Smooth muscle cell (in vitro differentiated cells): Measurements from ENCODE around the gene PODXL2. TPM values are rescaled to one million over a fixed set of nuclear protein-coding genes. Genes with fewer than 3 reads are reported as not detected.
A peak's percentile ranks its signal among the peaks of the same experiment; 100 is the strongest.

Experiments
- DNase-seq: peaks from one replicate; lab custom pipeline; 2025; ENCODE audit not compliant: unreplicated experiment; lab: John Stamatoyannopoulos, UW
- H2AFZ ChIP-seq: fragments of 200-600 bp; sonication (generic); 2 replicates; pipeline ENCODE4 v1.6.0; 2016; ENCODE audit warnings: antibody characterized with exemption, low read depth, mild to moderate bottlenecking
- H3F3A ChIP-seq: fragments of 200-600 bp; sonication (generic); 2 replicates; pipeline ENCODE4 v1.6.0; 2017; ENCODE audit warnings: antibody characterized with exemption, low read depth
- H3K27ac ChIP-seq: fragments of 200-600 bp; sonication (generic); 2 replicates; pipeline ENCODE4 v1.5.1; 2016; ENCODE audit warnings: low read depth, mild to moderate bottlenecking
- H3K27me3 ChIP-seq: fragments of 200-600 bp; sonication (generic); 2 replicates; pipeline ENCODE4 v1.6.1; 2016; ENCODE audit warnings: low read depth, mild to moderate bottlenecking
- H3K36me3 ChIP-seq: fragments of 200-600 bp; sonication (generic); 2 replicates; pipeline ENCODE4 v1.5.1; 2016; ENCODE audit warnings: low read depth
- H3K4me1 ChIP-seq: fragments of 200-600 bp; sonication (generic); 2 replicates; pipeline ENCODE4 v1.5.1; 2016; ENCODE audit warnings: low read depth
- H3K4me2 ChIP-seq: fragments of 200-600 bp; sonication (generic); 2 replicates; pipeline ENCODE4 v1.6.0; 2016; ENCODE audit warnings: mild to moderate bottlenecking
- H3K4me3 ChIP-seq: fragments of 200-600 bp; sonication (generic); 2 replicates; pipeline ENCODE4 v1.5.1; 2016; ENCODE audit warnings: mild to moderate bottlenecking
- H3K79me2 ChIP-seq: fragments of 200-600 bp; sonication (generic); 2 replicates; pipeline ENCODE4 v1.6.0; 2016; ENCODE audit warnings: low read depth, mild to moderate bottlenecking
- H3K9ac ChIP-seq: fragments of 200-600 bp; sonication (generic); 2 replicates; pipeline ENCODE4 v1.6.0; 2016; ENCODE audit warnings: low read depth
- H3K9me3 ChIP-seq: fragments of 200-600 bp; sonication (generic); replicated peaks from 2 replicates; pipeline ENCODE4 v1.5.1; 2016; ENCODE audit warnings: low read depth
- H4K20me1 ChIP-seq: fragments of 200-600 bp; sonication (generic); 2 replicates; pipeline ENCODE4 v1.6.0; 2016; ENCODE audit warnings: low read depth
- CTCF ChIP-seq: fragments of 200-600 bp; sonication (generic); IDR thresholded peaks from 2 replicates; pipeline ENCODE4 v1.5.1; 2017; ENCODE audit warnings: borderline replicate concordance, mild to moderate bottlenecking, antibody characterized with exemption; ENCODE audit not compliant: insufficient read depth, poor library complexity, severe bottlenecking
- WGBS: methylation state at CpG from one replicate; pipeline ENCODE4 v1.1.7; 2016; ENCODE audit warnings: low lambda C conversion rate; 5-methylcytosine and 5-hydroxymethylcytosine counted together
- polyA plus RNA-seq: library from polyadenylated mRNA; unstranded; fragments of >200 nt; fragmentation: Nextera tagmentation; extraction: Ambion mirVana; gene quantifications from 2 replicates; pipeline ENCODE4 v1.2.1, GENCODE V29; 2016
- total RNA-seq: library from RNA; depleted of rRNA; stranded (reverse); fragments of >200 nt; gene quantifications from 2 replicates; pipeline ENCODE4 v1.2.3, GENCODE V29; 2014

Gene PODXL2
- total and polyA plus RNA-seq, 2 experiments from 2014 or later, result 4.1 to 9.7 TPM

DNA sequence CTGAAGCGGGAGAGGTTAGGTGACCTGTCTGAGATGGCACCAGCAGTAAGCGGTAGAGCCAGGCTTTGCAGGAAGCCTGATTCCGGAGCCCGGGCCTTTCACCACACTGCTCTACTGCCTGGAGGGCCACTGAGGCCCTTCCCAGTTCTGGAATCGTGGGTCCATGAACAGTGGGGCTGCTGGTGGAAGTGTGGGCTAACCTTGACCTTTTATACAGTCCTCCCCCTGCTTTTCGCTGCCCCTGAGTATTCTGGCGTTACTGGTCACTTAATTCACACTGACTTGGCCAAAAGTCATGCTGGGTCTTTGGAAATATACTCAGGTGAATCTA, 41.2 kb downstream of the PODXL2 start:
- no peak overlapping the region for H3K4me3 ChIP-seq
- H4K20me1 ChIP-seq, result no peaks in the 10 kb centered on the region
- no peak overlapping the region for H3K27ac ChIP-seq
- H3F3A ChIP-seq, result no peaks in the 10 kb centered on the region
- no peak overlapping the region for H3K4me2 ChIP-seq
- no peak overlapping the region for H3K9ac ChIP-seq
- no peaks in the 10 kb centered on the region for H3K36me3 ChIP-seq
- no peak for TF ChIP-seq CTCF
- no peaks in the 10 kb centered on the region for H3K9me3 ChIP-seq
- no peaks in the 10 kb centered on the region for H3K27me3 ChIP-seq
- no peaks in the 10 kb centered on the region for H3K79me2 ChIP-seq
- WGBS, result 97% methylated on average over 7 of the region's 7 CpGs
- H2AFZ ChIP-seq, result no peak overlapping the region
- H3K4me1 ChIP-seq, result no peaks in the 10 kb centered on the region
- no peak for DNase-seq

DNA sequence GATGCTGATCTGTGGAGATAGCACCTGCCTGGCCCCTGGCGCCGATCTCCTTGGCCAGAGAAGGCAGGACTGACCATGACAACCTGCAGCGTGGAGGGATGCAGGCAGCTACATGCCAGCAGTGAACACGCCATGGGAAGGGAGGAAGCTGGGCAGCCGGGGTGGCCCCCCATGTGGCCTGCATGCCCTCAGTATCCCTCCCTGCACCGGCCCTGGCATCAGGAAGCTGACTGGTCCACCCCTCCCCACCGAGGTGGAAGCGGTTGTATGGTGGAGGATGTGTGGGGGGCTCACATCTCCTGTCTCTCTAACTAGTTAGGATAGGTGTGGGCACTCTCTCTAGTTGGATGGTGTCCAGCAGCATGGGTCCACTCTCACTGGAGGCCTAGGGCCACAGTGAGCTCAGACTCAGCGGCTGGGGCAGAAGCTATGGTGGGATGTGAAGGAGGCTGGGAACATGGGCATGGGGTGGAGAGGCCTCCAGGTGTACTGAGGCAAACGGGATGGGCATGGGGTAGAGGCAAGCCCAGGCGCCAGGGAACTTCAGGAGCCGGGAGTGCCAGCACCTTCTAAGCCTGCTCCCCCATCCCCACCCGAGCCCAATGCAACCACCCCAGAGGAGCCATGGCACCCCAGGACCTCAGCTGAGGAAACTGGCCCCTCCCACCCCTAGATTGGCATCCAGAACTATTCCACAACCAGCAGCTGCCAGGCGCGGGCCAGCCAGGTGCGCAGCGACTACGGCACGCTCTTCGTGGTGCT, 42.0 kb downstream of the PODXL2 start:
- H3K9ac ChIP-seq, result no peak overlapping the region
- no peak for DNase-seq

DNA sequence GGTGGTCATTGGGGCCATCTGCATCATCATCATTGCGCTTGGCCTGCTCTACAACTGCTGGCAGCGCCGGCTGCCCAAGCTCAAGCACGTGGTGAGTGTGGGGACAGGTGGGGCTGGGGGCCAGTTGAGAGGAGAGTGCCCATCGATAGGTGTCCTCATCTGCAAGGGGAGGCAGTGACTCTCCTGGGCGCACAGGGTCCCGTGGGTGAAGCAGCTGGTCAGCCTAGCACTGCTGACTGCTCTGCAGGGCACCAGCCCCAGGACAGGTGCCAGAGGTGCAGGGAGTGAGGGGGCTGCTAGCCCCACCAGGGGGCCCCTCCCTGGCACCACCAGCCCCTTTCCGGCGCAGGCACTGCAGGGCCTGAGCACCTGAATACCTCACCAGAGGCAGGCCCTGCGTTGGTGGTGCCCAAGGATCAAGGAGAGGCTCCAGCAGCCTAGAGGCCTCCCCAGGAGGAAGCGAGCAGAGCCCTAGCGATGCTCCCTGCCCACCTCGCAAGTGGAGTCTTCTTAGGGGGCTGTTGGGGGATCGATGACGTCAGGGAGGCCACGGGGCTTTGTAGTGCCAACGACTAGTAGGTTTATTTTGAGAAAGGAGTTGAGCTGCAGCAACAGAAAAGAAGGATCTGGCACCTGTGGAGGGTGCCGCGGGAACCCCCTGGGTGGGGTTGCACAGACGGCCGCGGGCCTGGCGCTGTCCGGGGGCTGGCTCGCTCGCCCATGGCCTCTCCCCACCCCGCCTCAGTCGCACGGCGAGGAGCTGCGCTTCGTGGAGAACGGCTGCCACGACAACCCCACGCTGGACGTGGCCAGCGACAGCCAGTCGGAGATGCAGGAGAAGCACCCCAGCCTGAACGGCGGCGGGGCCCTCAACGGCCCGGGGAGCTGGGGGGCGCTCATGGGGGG, 42.8 kb downstream of the PODXL2 start:
- no peak for TF ChIP-seq CTCF
- Histone ChIP-seq H3K9ac (peak overlapping the region; percentile 90), H3K4me1 (no peaks in the 10 kb centered on the region), H3K27me3 (no peaks in the 10 kb centered on the region), H3K79me2 (no peaks in the 10 kb centered on the region), H2AFZ (peak overlapping the region; percentile 67), H3F3A (no peaks in the 10 kb centered on the region), H3K36me3 (no peaks in the 10 kb centered on the region), H3K27ac (peak overlapping the region; percentile 32), H3K4me3 (peak overlapping the region; percentile 87), H3K4me2 (peak overlapping the region; percentile 98), H4K20me1 (no peaks in the 10 kb centered on the region), H3K9me3 (no peaks in the 10 kb centered on the region)
- DNase-seq, result no peak
- WGBS, result 37% methylated on average over 40 of the region's 44 CpGs

More for the DNA sequence above, 42.0 kb downstream of the PODXL2 start:
- H2AFZ ChIP-seq, result no peak overlapping the region
- no peak overlapping the region for H3K4me3 ChIP-seq
- no peaks in the 10 kb centered on the region for H3F3A ChIP-seq
- no peaks in the 10 kb centered on the region for H3K9me3 ChIP-seq
- no peak overlapping the region for H3K27ac ChIP-seq
- H3K4me1 ChIP-seq, result no peaks in the 10 kb centered on the region
- no peaks in the 10 kb centered on the region for H3K27me3 ChIP-seq
- no peaks in the 10 kb centered on the region for H4K20me1 ChIP-seq
- WGBS, result 98% methylated on average over 18 of the region's 20 CpGs
- H3K4me2 ChIP-seq, result no peak overlapping the region
- no peaks in the 10 kb centered on the region for H3K79me2 ChIP-seq
- TF ChIP-seq CTCF, result no peak
- H3K36me3 ChIP-seq, result no peaks in the 10 kb centered on the region
